ENCODE measurements around the gene TMED1. TPM values are rescaled to one million over a fixed set of nuclear protein-coding genes. Genes with fewer than 3 reads are reported as not detected.
"Not testable (repeated sequence)": the region's sequence is repeated elsewhere in the genome, so short reads cannot be mapped to it uniquely, and the experiment has no call there.

TMED1 gene
- polyA plus RNA-seq, 1 donor: 42.4 TPM

DNA sequence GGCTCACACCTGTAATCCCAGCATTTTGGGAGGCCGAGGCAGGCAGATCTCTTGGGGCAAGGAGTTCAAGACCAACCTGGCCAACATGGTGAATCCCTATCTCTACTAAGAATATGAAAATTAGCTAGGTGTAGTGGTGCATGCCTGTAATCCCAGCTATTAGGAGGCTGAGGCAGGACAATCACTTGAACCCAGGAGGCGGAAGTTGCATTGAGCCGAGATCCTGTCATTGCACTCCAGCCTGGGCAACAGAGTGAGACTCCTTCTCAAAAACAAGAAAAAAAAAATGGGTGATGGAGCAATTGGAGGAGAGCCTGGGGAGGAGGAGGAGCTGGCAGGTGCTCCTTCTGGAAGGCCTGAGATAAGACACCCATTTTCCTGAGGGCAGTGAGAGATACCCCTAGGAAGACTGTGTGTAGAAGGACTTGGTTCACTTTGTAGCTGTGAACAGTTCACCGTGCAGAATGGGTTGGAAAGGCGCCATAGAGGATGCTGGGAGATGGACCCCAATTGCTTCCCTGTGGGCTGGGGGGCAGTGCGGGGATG lies 26.6 kb upstream of the TMED1 start:
- no peak for DNase-seq (ENCODE audit: low read depth)

DNA sequence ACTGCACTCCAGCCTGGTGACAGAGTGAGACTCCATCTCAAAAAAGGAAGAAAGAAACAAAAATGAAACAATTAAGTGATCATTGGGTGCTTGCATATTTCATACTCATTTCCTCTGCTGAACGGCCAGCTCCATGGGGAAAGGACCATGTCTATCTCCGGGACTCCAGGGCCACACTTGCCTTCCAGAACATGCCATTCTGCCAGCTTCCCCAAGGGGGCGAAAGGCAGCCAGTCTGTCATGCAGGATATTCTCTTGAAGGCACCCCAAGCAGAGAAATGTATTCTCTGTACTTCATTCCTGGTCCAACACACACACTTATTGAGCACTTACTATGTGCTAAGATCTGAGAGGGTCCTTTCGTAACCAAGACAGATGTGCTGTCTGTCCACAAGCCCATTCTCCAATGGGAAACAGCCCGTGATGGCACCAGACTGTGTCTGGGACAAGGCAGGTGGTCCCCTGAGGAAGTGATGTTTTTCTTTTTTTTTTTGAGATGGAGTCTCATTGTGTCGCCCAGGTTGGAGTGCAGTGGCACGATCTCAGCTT lies 25.2 kb upstream of the TMED1 start:
- DNase-seq (ENCODE audit: low read depth): no peak

DNA sequence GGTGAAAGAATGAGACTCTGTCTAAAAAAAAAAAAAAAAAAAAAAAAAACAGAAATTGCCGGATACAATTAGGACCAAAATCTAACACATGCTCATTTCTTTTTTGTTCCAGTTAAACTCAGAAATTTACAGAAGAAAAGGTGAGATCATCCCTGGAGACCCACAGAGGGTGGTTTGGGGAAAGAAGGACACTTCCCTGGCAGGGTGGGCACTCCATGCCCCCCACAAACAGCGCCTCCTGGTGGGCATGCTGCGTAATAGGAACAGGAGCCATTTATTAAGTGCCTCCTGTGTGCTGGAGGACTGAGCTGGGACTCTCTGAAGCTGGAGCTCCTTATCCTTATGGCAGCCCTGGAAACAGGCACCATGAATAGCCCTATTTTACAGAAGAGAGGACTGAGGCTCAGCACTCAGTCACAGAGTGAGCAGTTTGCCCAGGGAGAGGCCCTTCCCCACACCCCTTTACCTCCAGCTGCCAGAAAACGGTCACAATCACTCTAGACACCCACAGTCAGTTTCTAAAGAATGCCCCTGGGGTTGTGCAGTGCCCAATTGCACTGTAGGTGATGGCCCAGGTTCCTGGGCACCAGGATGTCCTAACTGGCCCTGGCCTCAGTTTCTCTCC lies 22.3 kb upstream of the TMED1 start:
- DNase-seq (ENCODE audit: low read depth): no peak

DNA sequence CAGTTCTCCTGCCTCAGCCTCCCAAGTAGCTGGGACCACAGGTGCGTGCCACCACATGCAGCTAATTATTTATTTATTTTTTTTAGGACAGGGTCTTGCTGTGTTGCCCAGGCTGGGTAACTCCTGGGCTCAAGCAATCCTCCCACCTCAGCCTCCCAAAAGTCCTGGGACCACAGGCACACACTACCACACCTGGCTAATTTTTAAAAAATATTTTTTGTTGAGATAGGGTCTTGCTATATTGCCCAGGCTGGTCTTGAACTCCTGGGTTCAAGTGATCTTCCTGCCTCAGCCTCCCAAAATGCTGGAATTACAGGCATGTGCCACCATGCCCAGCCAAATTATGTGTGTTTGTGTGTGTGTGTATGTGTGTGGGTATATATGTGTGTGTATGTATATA lies 20.9 kb upstream of the TMED1 start:
- not testable (repeated sequence) for DNase-seq (ENCODE audit: low read depth)

DNA sequence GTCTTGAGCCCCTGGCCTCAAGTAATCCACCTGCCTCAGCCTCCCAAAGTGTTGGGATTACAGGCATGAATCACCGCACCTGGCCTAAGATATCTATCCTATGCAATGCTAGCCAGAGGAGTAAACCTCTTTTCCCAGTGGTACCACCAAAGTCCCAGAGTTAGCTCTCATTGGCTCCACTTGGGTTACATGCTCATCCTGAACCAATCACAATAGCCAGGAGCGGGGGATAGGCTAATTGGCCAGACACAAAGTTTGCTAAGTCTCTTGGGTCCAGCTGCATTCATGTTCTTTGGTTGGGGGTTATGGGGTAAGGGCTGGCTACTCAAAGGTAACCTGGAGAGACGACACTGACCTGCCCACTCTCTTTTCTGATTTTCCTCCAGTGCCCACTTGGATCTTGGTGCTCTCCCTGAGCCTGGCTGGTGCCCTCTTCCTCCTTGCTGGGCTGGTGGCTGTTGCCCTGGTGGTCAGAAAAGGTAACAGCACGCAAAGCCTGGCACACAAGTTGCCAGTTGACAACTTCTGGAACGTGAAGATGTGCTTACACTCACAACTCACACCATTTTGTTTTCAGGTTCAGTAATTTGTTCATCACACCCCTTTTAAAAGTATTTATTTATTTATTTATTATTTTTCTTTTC lies 20.0 kb upstream of the TMED1 start:
- no peak for DNase-seq (ENCODE audit: low read depth)

DNA sequence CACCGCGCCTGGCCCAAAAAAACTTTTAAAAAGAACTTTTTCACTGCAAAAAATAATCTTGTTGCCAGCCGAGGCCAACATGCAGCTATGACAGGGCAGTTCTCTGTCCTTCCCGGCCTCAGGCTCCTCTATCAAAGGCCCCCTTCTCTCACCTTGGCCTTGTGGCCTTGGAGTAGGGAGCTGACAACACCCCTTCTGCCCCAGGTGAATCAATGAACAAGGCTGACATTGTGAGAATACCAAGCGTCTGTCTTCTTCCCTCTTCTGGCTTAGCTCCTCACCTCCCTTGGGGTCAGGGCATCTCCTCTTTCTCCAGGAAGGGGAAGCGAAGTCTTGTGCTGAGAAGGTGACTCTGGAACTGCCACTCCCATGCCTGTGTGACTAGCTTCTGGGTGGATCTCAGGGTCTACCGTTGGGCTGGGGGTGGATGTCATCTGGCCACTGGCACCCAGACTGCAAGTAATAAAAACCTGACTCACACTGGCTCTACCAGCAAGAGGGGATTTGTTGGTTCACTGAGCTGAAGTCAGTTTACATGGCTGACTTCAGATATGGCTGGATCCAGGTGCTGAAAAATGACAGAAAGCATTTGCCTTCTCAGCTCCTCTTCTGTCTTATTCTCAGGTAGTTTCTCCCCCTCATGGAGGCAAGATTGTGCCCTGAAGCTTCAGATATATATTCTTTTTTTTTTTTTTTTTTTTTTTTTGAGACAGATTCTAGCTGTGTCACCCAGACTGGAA lies 18.5 kb upstream of the TMED1 start:
- no peak for DNase-seq (ENCODE audit: low read depth)

DNA sequence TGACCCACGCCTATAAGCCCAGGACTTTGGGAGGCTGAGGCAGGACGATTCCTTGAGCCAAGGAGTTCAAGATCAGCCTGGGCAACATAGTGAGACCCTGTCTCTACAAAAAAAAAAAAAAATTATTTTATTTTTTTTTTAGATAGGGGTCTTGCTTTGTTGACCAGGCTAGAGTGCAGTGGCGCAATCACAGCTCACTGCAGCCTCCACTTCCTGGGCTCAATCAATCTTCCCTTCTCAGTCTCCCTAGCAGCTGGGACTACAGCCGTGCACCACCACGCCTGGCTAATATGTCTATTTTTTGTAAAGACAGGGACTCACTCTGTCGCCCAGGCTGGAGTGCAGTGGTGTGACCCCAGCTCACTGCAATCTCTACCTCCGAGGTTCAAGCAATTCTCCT lies 16.9 kb upstream of the TMED1 start:
- DNase-seq (ENCODE audit: low read depth): no peak

DNA sequence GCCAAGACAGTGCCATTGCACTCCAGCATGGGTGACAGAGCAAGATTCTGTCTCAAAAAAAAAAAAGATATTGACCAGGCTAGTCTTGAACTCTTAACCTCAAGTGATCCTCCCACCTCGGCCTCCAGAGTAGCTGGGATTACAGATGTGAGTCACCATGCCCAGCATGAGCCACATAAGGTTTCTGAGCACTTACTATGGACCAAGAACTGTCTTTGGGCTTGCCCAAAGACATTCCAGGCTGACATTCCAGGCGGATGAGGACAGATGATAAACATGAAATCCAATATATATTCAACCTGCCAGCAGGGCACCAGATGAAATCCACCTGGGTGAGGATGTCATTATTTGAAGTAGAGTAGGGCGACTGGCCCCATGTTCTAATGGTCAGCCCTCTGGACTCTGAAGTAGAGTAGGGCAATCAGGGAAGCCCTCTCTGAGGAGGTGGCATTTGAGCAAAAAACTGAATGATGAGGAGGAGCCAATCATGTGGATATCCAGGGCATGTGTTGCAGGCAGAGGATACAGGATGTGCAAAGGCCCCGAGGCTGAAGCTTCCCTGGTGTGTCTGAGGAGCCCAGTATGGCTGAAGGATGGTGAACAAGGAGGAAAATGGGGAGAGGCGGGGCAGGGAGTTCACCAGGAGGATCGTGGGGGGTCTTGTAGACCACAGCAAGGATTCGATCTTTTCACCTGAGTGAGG lies 16.2 kb upstream of the TMED1 start:
- DNase-seq (ENCODE audit: low read depth): no peak

DNA sequence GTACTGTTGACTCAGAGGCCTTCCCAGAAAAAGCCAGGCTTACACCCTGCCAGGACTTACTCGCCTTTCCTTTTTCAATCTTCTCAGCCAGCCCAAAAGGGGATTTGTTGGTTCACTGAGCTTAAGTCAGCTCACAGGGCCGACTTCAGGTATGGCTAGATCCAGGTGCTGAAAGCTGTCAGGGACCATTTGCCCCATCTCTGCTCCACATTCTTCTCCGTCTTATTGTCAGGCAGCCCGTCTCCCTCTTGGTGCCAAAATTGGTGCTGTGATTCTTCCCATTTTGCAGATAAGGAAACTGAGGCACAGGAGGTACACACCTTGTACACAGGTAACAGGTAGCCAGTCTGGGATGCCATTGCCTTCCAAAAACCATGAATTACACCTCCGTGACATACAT lies 14.6 kb upstream of the TMED1 start:
- DNase-seq (ENCODE audit: low read depth): no peak

DNA sequence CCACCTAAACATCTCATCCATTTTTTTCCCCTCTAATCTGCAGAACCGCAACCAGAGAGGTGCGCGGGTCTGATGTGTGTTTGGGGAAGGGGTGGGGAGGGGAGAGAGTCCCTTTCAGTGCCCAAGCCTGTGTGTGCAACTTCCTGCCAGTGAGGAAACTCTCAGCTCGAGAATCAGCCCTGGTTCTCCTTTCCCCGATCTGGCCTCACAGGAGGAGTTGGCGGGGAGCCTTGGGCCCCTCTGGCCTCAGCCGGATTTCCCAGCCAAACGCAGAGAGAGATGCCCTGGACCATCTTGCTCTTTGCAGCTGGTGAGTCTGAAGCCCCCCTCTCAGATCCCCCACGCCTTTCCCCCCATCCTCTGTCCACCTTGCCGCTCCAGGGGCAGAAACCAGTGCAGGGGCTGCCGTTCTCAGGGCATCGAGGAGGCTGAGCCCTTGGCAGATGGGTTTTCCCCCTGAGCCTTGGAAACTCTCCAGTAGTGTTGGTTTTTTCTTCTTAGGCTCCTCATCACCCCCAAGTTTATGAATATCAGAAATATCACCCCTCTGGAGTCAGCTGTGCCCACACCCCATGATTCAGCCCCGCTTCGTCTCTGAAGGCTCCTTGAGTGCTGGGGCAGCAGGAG lies 12.3 kb upstream of the TMED1 start, which contains the start of gene C19orf38:
TSS of gene C19orf38 (plus strand) at position 186 of the 627 bp plus-strand sequence. CDS start at position 280, 94 bp downstream.
- no peak for DNase-seq (ENCODE audit: low read depth)

DNA sequence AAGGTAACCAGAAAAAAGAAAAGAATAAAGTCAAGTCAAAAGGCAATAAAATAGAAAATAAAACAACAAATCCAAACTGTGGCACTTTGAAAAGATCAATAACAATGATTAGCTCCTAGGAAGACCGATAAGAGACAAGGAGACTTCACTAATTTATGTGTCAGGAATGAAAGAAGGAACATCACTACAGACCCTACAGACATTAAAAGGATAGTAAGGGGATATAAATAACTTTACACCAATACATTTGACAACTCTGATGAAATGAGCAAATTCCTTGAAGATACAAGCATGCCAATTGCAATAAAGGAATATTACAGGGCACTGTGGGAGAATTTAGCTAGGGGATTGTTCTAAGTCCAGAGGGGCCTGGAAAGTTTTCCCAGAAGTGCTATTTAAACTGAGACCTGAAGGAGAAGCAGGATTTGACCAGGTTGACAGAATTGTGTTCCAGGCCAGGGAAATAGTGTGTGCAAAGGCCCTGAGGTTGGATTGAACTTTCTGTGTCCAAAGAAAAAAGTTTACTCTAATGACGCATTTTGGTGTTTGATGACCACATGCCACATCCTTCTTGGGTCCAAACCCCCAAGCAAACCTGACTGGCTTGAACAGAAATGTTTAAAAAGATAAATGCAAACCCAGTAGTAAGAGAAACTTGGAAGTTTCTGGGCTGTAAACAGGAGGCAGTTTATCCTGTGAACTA lies 10.6 kb upstream of the TMED1 start:
- no peak for DNase-seq (ENCODE audit: low read depth)

DNA sequence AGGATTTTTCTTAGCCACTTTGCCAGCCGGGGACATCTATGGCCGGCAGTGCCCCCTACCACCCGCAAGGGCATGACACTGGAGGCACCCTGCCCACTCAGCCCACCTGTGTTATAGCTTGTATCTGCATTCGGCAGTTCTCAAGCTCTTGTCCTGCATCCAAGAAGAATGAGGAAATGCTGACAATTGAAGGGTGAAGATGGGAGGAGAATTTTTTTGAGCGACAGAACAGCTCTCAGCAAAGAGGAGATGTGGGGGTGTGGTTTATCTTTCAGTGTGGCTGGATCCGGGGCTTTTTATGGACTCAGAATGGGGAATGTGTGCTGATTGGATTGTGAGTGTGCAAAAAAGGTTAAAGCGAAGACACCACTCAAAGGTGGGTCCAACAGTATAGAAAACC lies 6.8 kb upstream of the TMED1 start:
- DNase-seq (ENCODE audit: low read depth): no peak

DNA sequence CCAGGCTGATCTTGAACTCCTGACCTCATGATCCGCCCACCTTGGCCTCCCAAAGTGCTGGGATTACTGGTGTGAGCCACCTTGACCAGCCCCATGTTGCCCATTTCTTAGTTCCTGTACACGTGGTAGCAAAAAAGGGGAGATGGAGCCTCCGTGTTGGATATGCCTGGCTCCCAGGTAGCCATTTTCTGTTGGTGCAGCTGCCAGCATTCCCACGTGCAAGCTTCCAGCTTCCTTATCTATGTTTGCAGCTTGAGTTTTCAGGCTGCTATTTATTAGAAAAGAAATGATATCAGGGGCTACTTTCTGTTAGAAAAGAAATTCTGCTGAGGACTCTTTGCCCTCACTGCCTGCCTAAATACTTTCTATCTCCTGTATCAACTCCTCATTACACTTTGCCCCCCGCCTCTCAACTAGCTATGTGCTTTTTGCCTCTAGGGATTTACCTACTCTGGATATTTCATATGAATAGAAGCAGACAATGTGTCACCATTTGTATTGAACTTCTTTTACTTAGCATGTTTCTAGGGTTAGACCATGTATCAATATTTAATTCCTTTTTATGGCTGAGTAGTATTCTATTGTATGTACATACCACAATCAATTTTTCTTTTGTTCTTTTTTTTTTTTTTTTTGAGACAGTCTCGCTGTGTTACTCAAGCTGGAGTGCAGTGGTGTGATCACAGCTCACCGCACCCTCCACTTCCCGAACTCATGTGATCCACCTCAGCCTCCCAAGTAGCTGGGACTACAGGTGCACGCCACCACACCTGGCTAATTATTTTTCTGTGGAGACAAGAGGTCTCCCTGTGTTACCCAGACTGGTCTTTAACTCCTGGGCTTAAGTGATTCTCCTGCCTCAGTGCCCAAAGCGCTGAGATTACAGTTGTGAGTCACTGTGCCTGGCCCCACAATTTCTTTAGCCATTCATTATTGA lies 3.4 kb upstream of the TMED1 start:
- no peak for DNase-seq (ENCODE audit: low read depth)

DNA sequence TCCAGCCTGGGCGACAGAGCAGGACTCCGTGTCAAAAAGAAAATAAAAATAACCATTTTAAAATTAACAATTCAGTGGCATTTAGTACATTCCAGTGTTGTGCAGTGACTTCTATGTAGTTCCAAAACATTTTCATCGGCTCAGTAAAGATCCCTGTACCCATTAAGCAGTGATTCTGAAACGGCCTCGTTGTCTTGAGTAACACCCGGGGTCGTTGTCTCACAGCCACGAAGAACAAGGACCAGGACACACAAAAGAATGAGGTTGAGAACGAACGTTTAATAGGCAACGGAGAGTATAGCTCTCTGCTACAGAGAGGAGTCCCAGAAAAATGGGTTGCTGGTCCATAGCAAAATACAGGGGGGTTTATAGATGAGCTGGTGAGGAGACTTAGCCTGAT lies 2.4 kb upstream of the TMED1 start:
- no peak for DNase-seq (ENCODE audit: low read depth)

DNA sequence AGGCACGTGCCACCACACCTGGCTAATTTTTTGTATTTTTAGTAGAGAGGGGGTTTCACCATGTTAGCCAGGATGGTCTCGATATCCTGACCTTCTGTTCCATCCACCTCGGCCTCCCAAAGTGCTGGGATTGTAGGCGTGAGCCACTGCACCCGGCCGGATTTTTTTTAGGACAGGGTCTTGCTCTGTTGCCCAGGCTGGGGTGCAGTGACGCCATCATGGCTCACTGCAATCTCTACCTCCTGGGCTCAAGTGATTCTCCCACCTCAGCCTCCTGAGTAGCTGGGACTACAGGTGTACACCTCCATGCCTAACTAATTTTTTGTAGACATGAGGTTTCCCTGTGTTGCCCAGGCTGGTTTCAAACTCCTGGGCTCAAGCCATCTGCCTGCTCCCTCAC lies 1.6 kb upstream of the TMED1 start:
- DNase-seq (ENCODE audit: low read depth): not testable (repeated sequence)

DNA sequence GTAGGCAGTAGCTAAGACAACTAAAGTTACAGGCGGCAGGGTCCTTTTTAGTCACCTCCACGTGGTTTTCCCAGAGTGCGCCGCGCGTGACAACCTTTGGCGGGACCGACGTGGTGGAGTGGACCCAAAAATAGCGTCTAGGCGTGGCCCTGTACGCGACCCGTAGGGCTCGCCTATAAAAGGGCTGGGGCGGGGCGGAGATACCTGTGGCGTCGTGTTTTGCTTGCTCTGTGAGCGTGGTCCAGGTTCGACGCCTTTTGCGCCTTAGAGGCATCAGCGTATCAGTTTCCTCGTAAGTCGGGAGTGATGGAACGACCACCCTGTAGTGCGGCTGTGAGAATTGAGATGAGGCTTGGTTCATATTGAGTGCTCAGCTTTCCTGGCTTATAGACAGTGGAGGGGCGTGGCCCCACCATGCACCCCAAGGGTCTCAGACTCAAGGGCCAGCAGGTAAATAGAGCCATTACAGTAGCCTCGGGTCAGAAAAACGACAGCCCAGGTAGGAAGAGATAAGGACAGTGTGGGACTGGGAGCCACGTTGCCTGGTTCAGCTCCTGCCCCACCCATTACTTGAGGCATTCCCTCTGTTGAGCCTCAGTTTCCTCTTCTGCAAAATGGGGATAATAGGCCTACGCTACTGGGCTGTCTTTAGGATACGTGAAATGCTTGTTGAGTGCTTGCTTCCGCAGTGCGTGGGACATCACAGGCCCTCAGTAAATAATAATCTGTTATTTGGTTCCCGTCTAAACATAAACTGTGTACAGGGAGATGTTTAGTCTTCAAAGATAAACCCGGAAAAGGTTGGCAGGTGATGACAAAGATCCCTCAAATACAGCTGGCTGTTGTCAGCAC lies 693 bp upstream of the TMED1 start:
- DNase-seq (ENCODE audit: low read depth): no peak

DNA sequence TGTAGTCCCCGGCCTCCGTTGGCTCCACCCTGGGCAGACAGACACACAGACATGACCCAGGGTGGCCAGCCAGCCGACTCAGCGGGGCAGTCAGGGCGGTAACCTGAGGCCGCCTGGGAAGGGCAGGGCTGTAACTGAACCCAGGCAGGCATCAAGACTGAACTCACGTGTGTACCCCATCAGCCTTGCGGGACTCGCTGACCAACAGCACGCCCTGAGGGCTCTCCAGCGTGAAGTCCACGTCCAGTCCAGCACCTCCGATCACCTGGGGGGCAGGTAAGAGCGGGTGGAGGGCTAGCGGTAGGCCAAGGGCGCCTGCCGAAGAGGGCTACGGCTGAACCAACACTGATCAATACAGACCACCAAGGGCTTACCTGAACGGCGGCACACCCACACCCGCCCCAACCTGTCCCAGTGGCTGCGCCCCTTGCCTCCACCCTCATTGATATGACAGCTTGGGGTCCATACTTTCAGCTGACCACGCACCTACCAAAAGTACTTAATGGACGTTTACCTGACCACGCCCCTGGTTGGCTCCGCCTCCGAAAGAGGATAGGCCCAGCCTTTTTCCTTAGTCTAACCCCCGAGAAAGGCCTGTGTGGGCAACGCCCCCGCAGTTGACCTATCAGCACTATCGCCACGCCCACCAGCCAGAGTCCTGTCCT lies 791 bp downstream of the TMED1 start:
- no peak for DNase-seq (ENCODE audit: low read depth)

DNA sequence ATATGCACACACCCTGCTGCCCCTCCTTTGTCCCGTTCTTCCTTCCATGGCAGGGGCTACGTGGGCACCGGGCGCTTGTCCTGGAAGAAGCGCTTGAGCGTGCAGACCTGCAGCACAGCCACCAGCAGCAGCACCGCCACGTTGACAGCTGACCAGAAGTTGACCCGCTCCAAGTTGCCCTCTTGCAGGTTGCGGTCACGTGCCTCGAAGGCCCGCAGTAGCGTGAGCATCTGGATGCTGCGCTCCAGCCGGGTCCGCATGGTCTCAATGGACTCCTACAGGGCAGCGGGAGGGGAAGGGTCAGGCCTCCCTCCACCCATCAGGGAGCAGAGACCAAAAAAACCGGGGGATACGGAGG lies 3.1 kb downstream of the TMED1 start:
- no peak for DNase-seq (ENCODE audit: low read depth)
